Tibial artery (tissue), 4 donors: Measurements from ENCODE around the gene PRKAG1.

Experiments
- DNase-seq, 2 donors: peaks; one replicate each; pipeline ENCODE4 v3.0.0-alpha.2; 2019
- H3K27ac ChIP-seq, 2 donors: fragments of 200-600 bp; sonication (generic) in 1 of 2; 1 replicate in 1 of 2; 2 replicates in 1 of 2; pipeline ENCODE4 v1.5.1; 2018 to 2019; ENCODE audit warnings: mild to moderate bottlenecking in 1 of 2
- H3K27me3 ChIP-seq, 2 donors: fragments of 200-600 bp; sonication (generic) in 1 of 2; one replicate each; pipeline versions ENCODE4 v1.5.1 to v1.6.0; 2016 to 2019
- H3K36me3 ChIP-seq, 3 donors: fragments of 200-600 bp; sonication (generic) in 2 of 3; one replicate each; pipeline ENCODE4 v1.5.1; 2016 to 2019; ENCODE audit warnings: mild to moderate bottlenecking in 2 of 3
- H3K4me1 ChIP-seq, 4 donors: fragments of 200-600 bp; sonication (generic) in 2 of 4; 1 replicate in 3 of 4; 2 replicates in 1 of 4; pipeline ENCODE4 v1.5.1; 2016 to 2019
- H3K4me3 ChIP-seq, 2 donors: fragments of 200-600 bp; sonication (generic) in 1 of 2; 1 replicate in 1 of 2; 2 replicates in 1 of 2; pipeline ENCODE4 v1.5.1; 2018 to 2019; ENCODE audit warnings: mild to moderate bottlenecking in 2 of 2
- H3K9me3 ChIP-seq, 3 donors: fragments of 200-600 bp; sonication (generic) in 1 of 3; one replicate each; pipeline ENCODE4 v1.5.1; 2016 to 2019
- CTCF ChIP-seq, 2 experiments: fragments of 200-600 bp in 1 of 2; fragments of 450-650 bp in 1 of 2; IDR thresholded peaks; one replicate each; pipeline ENCODE4 v1.5.1; 2017 to 2019; ENCODE audit warnings: antibody characterized with exemption in 2 of 2, mild to moderate bottlenecking in 1 of 2, moderate library complexity in 1 of 2
- intact Hi-C: fragments of 100-400 bp; cut with DNase I; formaldehyde crosslinking; loops from one replicate; pipeline ENCODE4 v1.15.0; 2023; ENCODE audit warnings: low total_unique reads

PRKAG1 gene

GRCh38 chr12:49051777-49052438, 33.3 kb upstream of the PRKAG1 start:
- Histone ChIP-seq H3K9me3 (no peaks in the 10 kb centered on the region), H3K27me3 (no peaks in the 10 kb centered on the region), H3K4me1 (peaks cover 0 to 24% (median 18%) of the 10 kb centered on the region in 4 donors), H3K27ac (no peak overlapping the region), H3K36me3 (peaks cover 63 to 81% (median 81%) of the 10 kb centered on the region in 3 donors), H3K4me3 (no peak overlapping the region)
- no peak for DNase-seq
- intact Hi-C loops: no loop called here
- TF ChIP-seq CTCF (IDR thresholded peaks at IDR 0.05): no peak

- no peak overlapping the region for H3K27ac ChIP-seq
- no peaks in the 10 kb centered on the region for H3K9me3 ChIP-seq
- no peak for TF ChIP-seq CTCF (IDR thresholded peaks at IDR 0.05)
- H3K36me3 ChIP-seq: peaks cover 69 to 87% (median 86%) of the 10 kb centered on the region in 3 donors
- intact Hi-C loops: no loop called here
- peaks cover 0 to 19% (median 13%) of the 10 kb centered on the region in 4 donors for H3K4me1 ChIP-seq
- DNase-seq: no peak
- no peak overlapping the region for H3K4me3 ChIP-seq
- H3K27me3 ChIP-seq: no peaks in the 10 kb centered on the region
Measured at GRCh38 chr12:49051373-49051764, 32.8 kb upstream of the PRKAG1 start.

- Histone ChIP-seq H3K27me3 (no peaks in the 10 kb centered on the region), H3K9me3 (no peaks in the 10 kb centered on the region), H3K4me1 (peaks cover 0 to 12% (median 6%) of the 10 kb centered on the region in 4 donors), H3K27ac (no peak overlapping the region), H3K36me3 (peaks cover 75 to 93% (median 92%) of the 10 kb centered on the region in 3 donors), H3K4me3 (no peak overlapping the region)
- intact Hi-C loops: no loop called here
- TF ChIP-seq CTCF (IDR thresholded peaks at IDR 0.05): no peak
- DNase-seq: no peak
Measured at GRCh38 chr12:49050507-49051372, 32.2 kb upstream of the PRKAG1 start.

- Histone ChIP-seq H3K4me1 (peaks cover 0 to 2% (median 0%) of the 10 kb centered on the region in 4 donors), H3K4me3 (no peak overlapping the region), H3K27me3 (no peaks in the 10 kb centered on the region), H3K9me3 (no peaks in the 10 kb centered on the region), H3K27ac (no peak overlapping the region), H3K36me3 (peaks cover 85 to 100% (median 97%) of the 10 kb centered on the region in 3 donors)
- no peak for DNase-seq
- no peak for TF ChIP-seq CTCF (IDR thresholded peaks at IDR 0.05)
- intact Hi-C loops: no loop called here
Measured at GRCh38 chr12:49049566-49050224, 31.1 kb upstream of the PRKAG1 start.

- no peaks in the 10 kb centered on the region for H3K4me1 ChIP-seq
- peaks cover 93 to 100% (median 97%) of the 10 kb centered on the region in 3 donors for H3K36me3 ChIP-seq
- TF ChIP-seq CTCF (IDR thresholded peaks at IDR 0.05): no peak
- DNase-seq: no peak
- intact Hi-C loops: no loop called here
- H3K9me3 ChIP-seq: no peaks in the 10 kb centered on the region
- H3K27ac ChIP-seq: no peak overlapping the region
- H3K27me3 ChIP-seq: no peaks in the 10 kb centered on the region
- H3K4me3 ChIP-seq: no peak overlapping the region
Measured at GRCh38 chr12:49048953-49049352, 30.4 kb upstream of the PRKAG1 start.
